KMS-11 (cell line): ENCODE results near the gene ABCA12.

ENCODE experiments used
- H2AFZ ChIP-seq: fragments of 200-600 bp; sonication (generic); 2 replicates; pipeline ENCODE4 v1.6.1; 2016; ENCODE audit warnings: antibody characterized with exemption, mixed run types, low read depth
- H3K27ac ChIP-seq: fragments of 200-600 bp; sonication (generic); 2 replicates; pipeline ENCODE4 v1.6.1; 2016; ENCODE audit warnings: mild to moderate bottlenecking, mixed run types
- H3K27me3 ChIP-seq: fragments of 200-600 bp; sonication (generic); 2 replicates; pipeline ENCODE4 v1.6.1; 2017; ENCODE audit warnings: mild to moderate bottlenecking, low read depth, mixed run types, moderate library complexity; ENCODE audit not compliant: insufficient read depth
- H3K36me3 ChIP-seq: fragments of 200-600 bp; sonication (generic); 2 replicates; pipeline ENCODE4 v1.6.1; 2017; ENCODE audit warnings: mild to moderate bottlenecking, mixed run types; ENCODE audit not compliant: insufficient read depth
- H3K4me1 ChIP-seq: fragments of 200-600 bp; sonication (generic); 2 replicates; pipeline ENCODE4 v1.6.1; 2016; ENCODE audit warnings: mild to moderate bottlenecking, low read depth, mixed run types; ENCODE audit not compliant: poor library complexity, severe bottlenecking
- H3K4me2 ChIP-seq: fragments of 200-600 bp; sonication (generic); 2 replicates; pipeline ENCODE4 v1.7.0; 2016; ENCODE audit warnings: mild to moderate bottlenecking, mixed run types
- H3K4me3 ChIP-seq: fragments of 200-600 bp; sonication (generic); IDR thresholded peaks from 2 replicates; pipeline ENCODE4 v1.6.1; 2017; ENCODE audit warnings: low read depth, low read length, mixed read lengths; ENCODE audit not compliant: insufficient read depth
- H3K79me2 ChIP-seq: fragments of 200-600 bp; sonication (generic); 2 replicates; pipeline ENCODE4 v1.6.1; 2016; ENCODE audit warnings: low read depth, mixed run types; ENCODE audit not compliant: insufficient read depth
- H3K9ac ChIP-seq: fragments of 200-600 bp; sonication (generic); 2 replicates; pipeline ENCODE4 v1.6.1; 2016; ENCODE audit warnings: mild to moderate bottlenecking, mixed run types
- H4K20me1 ChIP-seq: fragments of 200-600 bp; sonication (generic); 2 replicates; pipeline ENCODE4 v1.6.1; 2016; ENCODE audit warnings: mild to moderate bottlenecking, mixed run types; ENCODE audit not compliant: insufficient read depth
- CTCF ChIP-seq: fragments of 200-600 bp; sonication (generic); conservative IDR thresholded peaks from 2 replicates; pipeline ENCODE4 v1.6.1; 2017; ENCODE audit warnings: low read depth, mild to moderate bottlenecking, antibody characterized with exemption, low read length, moderate library complexity, mixed read lengths

Gene ABCA12

DNA sequence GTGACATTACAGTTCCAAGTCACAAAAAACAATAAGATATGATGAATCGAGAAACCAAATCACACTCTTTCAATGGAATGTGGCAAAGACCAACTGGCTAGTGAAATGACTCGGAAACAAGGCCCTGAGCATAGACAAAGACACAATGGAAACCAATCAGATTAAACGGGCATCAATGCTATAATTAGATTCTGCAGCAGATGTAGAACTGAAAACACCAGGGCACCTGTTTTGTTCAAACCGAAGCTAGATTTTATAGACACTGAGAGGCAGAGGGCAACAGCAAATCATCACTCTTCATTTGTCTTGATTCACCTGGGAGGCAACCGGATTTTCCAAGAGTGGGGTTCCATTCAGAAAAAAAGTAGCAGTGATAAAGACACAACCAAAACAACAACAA lies 236.1 kb downstream of the ABCA12 start:
- TF ChIP-seq CTCF = no peak
- Histone ChIP-seq H4K20me1 (no peaks in the 10 kb centered on the region), H3K27me3 (no peaks in the 10 kb centered on the region), H3K4me1 (peaks cover 47% of the 10 kb centered on the region), H3K4me3 (no peak overlapping the region), H3K9ac (peak overlapping the region; percentile 34; the same call in 1 of the 2 replicates), H3K36me3 (no peaks in the 10 kb centered on the region), H2AFZ (peak overlapping the region; percentile 41; the same call in 1 of the 2 replicates), H3K27ac (peak overlapping the region; percentile 74), H3K4me2 (peak overlapping the region; percentile 77), H3K79me2 (no peaks in the 10 kb centered on the region)

- H3K4me1 ChIP-seq = peaks cover 52% of the 10 kb centered on the region
- no peak overlapping the region for H2AFZ ChIP-seq
- TF ChIP-seq CTCF = no peak
- H3K27me3 ChIP-seq = no peaks in the 10 kb centered on the region
- H3K4me2 ChIP-seq = no peak overlapping the region
- no peak overlapping the region for H3K27ac ChIP-seq
- H3K4me3 ChIP-seq = no peak overlapping the region
- H3K36me3 ChIP-seq = no peaks in the 10 kb centered on the region
- H3K79me2 ChIP-seq = no peaks in the 10 kb centered on the region
- no peak overlapping the region for H3K9ac ChIP-seq
- no peaks in the 10 kb centered on the region for H4K20me1 ChIP-seq
Measured at GRCh38 chr2:214899751-214900150, 238.7 kb downstream of the ABCA12 start.

GRCh38 chr2:214896274-214896673 lies 242.2 kb downstream of the ABCA12 start:
- Histone ChIP-seq H3K27ac (no peak overlapping the region), H3K27me3 (no peaks in the 10 kb centered on the region), H3K4me2 (no peak overlapping the region), H3K9ac (no peak overlapping the region), H3K4me3 (no peak overlapping the region), H2AFZ (no peak overlapping the region), H3K36me3 (no peaks in the 10 kb centered on the region), H3K4me1 (peaks cover 20% of the 10 kb centered on the region), H4K20me1 (no peaks in the 10 kb centered on the region), H3K79me2 (no peaks in the 10 kb centered on the region)
- no peak for TF ChIP-seq CTCF

DNA sequence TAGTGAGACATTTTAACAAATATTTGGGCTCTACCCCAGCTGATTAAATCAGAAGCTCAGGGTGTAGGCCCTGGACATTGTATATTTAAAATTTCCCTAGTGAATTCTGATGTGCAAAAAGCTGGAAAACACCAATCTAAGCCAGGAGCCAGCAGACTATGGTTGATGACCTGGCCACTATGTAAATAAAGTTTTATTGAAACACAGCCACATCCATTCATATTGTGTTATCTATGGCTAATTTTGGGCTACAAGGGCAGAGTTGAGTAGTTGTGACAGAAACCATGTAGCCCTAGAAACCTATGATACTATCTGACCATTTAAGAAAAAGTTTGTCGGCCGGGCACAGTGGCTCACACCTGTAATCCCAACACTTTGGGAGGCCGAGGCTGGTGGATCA lies 243.0 kb downstream of the ABCA12 start:
- H3K9ac ChIP-seq = no peak overlapping the region
- H3K79me2 ChIP-seq = no peaks in the 10 kb centered on the region
- H3K27ac ChIP-seq = no peak overlapping the region
- H4K20me1 ChIP-seq = no peaks in the 10 kb centered on the region
- no peaks in the 10 kb centered on the region for H3K36me3 ChIP-seq
- H3K4me2 ChIP-seq = no peak overlapping the region
- H3K4me1 ChIP-seq = peaks cover 15% of the 10 kb centered on the region
- H2AFZ ChIP-seq = no peak overlapping the region
- H3K4me3 ChIP-seq = no peak overlapping the region
- no peak for TF ChIP-seq CTCF
- no peaks in the 10 kb centered on the region for H3K27me3 ChIP-seq

- H3K27ac ChIP-seq = no peak overlapping the region
- H3K36me3 ChIP-seq = no peaks in the 10 kb centered on the region
- H3K4me2 ChIP-seq = no peak overlapping the region
Measured at GRCh38 chr2:214889301-214889700, 249.1 kb downstream of the ABCA12 start.

More at GRCh38 chr2:214889301-214889700, 249.1 kb downstream of the ABCA12 start:
- Histone ChIP-seq H3K79me2 (no peaks in the 10 kb centered on the region), H3K9ac (no peak overlapping the region), H4K20me1 (no peaks in the 10 kb centered on the region), H3K27me3 (no peaks in the 10 kb centered on the region), H2AFZ (no peak overlapping the region), H3K4me3 (no peak overlapping the region), H3K4me1 (no peaks in the 10 kb centered on the region)
- no peak for TF ChIP-seq CTCF
